22Rv1 (cell line): ENCODE data around the gene IL24.
A peak's percentile ranks its signal among the peaks of the same experiment; 100 is the strongest.

ENCODE experiments used
- H3K27ac ChIP-seq: fragments of 450-650 bp; 2 replicates; pipeline ENCODE4 v1.5.1; 2017
- ZFX ChIP-seq: fragments of 450-650 bp; IDR thresholded peaks from 2 replicates; pipeline ENCODE4 v1.6.1; 2017; ENCODE audit warnings: antibody characterized with exemption, borderline replicate concordance
- TF ChIP-seq, protein P1 (sequence below): fragments of 450-650 bp; IDR thresholded peaks from 2 replicates; pipeline ENCODE4 v1.5.1; 2017; ENCODE audit warnings: mild to moderate bottlenecking

The IL24 gene

DNA sequence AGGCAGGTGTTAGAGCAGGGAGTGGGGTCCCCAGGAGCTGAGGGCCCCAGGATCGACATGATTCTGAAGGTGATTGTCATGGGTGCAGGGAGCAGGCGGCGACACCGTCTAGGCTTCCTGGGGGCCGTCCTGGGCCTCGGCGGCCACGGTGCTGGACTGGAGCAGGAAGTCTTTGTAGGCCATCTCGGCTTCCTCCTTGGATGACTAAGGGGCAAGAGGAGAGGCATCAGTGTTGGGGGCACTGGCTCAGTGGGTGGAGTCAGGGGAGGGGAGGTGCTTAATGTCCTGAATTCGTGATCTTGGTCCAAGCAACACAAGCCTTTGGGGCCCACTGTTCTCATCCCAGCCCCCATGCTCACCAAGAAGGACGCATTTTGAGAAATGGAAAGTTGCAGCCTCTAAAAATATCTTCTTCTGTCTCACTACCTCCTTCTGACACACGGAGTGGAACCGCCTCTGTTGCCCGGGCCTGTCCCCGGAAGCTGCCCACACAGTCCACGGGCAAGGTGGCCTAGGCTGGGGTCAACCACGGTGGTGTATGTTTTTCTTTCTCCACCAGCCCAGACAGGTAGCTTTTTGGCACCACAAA lies 33.1 kb downstream of the IL24 start:
- H3K27ac ChIP-seq: no peak overlapping the region
- no peak for TF ChIP-seq ZFX
- TF ChIP-seq, protein P1, sequence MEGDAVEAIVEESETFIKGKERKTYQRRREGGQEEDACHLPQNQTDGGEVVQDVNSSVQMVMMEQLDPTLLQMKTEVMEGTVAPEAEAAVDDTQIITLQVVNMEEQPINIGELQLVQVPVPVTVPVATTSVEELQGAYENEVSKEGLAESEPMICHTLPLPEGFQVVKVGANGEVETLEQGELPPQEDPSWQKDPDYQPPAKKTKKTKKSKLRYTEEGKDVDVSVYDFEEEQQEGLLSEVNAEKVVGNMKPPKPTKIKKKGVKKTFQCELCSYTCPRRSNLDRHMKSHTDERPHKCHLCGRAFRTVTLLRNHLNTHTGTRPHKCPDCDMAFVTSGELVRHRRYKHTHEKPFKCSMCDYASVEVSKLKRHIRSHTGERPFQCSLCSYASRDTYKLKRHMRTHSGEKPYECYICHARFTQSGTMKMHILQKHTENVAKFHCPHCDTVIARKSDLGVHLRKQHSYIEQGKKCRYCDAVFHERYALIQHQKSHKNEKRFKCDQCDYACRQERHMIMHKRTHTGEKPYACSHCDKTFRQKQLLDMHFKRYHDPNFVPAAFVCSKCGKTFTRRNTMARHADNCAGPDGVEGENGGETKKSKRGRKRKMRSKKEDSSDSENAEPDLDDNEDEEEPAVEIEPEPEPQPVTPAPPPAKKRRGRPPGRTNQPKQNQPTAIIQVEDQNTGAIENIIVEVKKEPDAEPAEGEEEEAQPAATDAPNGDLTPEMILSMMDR: no peak

DNA sequence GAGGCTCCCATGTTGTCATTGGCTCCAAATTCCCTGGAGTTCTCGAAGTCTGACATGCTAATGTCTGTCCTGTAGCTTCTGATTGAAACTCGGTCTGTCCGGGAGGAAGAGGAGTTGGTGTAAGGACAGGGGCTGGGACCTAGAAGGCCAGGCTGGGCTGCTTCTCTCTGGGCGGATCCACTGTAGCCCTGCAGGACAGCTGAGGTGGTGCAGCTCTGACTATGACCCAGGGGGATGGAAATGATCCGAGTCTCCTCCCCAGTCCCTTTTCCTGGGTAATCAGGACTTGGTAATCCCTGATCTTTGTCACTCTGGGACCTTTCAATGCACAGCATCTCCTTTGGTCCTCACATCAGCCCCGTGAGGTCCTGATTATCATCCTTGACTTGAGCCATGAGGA lies 34.5 kb downstream of the IL24 start:
- TF ChIP-seq, protein P1: no peak
- no peak for TF ChIP-seq ZFX
- no peak overlapping the region for H3K27ac ChIP-seq

DNA sequence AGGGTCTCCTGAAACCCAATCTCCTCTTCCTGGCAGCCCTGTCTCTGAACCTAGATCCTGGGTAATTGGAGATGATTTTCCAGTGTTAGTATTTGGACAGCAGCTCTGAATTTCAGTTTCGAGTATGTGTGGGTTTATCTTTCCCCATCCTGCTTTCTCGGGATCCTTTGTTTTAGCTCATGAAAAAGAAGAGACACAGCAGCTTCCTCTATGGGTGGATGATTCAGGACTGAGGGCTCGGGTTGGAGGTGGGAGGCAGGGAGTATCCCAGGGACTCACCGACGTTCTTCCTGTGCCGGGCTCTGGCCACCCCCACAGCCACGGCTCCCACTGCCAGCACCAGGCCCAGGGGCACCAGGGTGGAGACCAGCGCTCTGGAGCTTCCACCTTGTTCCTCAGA lies 34.9 kb downstream of the IL24 start:
- H3K27ac ChIP-seq: no peak overlapping the region
- no peak for TF ChIP-seq ZFX
- TF ChIP-seq, protein P1: no peak

DNA sequence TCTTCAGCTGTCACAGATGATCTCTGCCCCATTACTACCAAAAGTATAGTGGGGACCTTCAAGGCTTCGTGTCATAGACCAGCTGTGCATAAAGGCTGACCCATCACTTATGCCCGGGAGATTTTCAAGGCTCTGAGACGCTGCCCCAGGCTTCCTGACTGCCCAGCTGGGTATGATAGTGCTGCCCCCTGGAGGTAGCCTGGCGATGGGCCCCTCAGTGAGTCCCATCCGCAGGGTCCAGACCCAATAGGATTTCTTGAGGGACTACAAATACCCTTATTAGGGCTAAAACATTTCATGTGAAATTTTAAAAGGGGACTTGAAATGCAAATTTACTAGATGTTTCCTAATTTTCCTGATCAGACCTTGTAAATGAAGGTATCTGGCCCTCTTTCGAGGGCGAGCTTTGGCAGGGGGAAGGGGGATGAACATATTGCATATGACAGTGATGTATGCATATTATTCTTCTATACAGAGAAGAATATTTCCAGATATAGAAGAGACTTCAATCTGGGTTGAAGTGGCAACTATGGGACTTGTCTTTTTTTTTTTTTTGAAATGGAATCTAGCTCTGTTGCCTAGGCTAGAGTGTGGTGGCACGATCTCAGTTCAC lies 36.2 kb downstream of the IL24 start:
- TF ChIP-seq, protein P1: peak; percentile 92
- TF ChIP-seq ZFX: no peak
- no peak overlapping the region for H3K27ac ChIP-seq

DNA sequence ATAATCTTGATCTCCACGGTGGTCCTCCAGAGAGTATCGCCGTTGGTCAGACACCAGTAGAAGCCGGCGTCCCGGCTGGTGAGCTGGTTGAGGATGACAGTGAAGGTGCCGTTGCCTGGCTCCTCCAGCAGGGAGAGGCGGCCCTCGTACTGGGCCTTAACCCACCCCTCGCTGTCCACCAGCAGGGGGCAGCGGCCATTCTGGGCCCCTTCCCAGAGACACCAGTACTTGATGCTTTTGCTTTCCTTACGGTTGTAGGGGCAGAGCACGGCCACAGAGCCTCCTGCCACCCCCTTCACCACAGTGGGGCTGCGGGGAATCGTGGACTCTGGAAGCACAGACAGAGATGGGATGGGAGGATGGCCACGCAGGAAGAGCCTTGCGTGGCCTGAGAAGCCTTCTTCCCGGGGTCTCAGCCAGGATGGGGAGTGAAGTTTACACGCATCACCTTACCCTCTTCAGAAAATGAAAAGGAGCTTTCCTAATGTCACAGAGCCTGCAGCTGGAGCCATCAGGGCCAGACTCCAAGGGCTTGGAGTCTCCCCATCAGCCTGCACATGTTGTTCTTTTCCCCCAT lies 38.3 kb downstream of the IL24 start:
- TF ChIP-seq ZFX: no peak
- TF ChIP-seq, protein P1: peak; percentile 70

DNA sequence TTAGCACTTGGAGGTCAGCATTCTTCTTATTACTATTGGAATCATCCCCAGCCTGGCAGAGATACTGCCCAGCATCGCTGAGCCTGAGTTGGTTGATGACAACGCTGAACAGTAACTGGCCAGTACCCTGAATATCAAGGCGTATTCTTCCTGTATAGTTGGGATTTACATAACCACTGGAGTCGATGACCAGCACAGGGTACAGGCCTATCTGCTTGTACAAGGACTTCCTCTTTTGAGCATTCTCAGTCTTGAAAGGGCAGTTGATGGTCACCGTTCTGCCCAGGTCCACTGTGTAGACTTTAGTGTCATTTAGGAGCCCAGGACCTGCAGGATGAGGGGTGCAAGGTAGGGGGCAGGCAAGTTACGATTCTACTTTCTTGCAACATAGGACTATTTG lies 40.2 kb downstream of the IL24 start:
- no peak for TF ChIP-seq ZFX
- TF ChIP-seq, protein P1: no peak
- H3K27ac ChIP-seq: no peak overlapping the region

More for the DNA sequence above, 38.3 kb downstream of the IL24 start:
- H3K27ac ChIP-seq: no peak overlapping the region

DNA sequence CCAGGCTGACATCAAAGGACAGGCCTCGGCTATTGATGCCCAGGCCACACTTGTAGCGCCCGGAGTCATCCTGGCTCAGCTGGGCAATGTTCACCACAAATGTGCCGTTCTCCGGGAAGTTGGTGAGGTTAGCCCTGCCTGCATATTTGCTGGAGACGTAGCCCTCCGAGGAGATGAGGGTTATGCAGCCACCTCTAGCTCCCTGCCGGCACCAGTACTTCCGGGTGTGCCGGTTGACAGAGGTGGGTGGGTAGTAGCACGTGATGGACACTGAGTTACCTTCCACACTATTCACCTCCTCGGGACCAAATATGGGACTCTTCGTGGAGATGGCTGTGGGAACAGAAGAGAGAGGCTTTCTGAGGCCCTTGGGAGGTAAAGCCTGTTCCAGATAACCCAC lies 41.9 kb downstream of the IL24 start:
- TF ChIP-seq, protein P1: no peak
- no peak for TF ChIP-seq ZFX

More for the DNA sequence above, 41.9 kb downstream of the IL24 start:
- H3K27ac ChIP-seq: no peak overlapping the region
